Stimulated activated CD4-positive, alpha-beta T cell treated with anti-CD3 and anti-CD28 coated beads, Interleukin-15, amount 100 ng/mL, for 48 hours (primary cell): Measurements from ENCODE around the gene HEBP2.
"Not testable (repeated sequence)": the region's sequence is repeated elsewhere in the genome, so short reads cannot be mapped to it uniquely, and the experiment has no call there.

Experiments used
- DNase-seq, 2 donors: peaks; one replicate each; pipeline ENCODE4 v3.0.0-alpha.2; 2020; ENCODE audit warnings: low read depth in 2 of 2

The HEBP2 gene, protein sequence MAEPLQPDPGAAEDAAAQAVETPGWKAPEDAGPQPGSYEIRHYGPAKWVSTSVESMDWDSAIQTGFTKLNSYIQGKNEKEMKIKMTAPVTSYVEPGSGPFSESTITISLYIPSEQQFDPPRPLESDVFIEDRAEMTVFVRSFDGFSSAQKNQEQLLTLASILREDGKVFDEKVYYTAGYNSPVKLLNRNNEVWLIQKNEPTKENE

GRCh38 chr6:138403801-138404665 is at the start of gene HEBP2:
HEBP2 (plus strand) TSS chr6:138404223; CDS start chr6:138404496, 273 bp downstream.
- peak; percentile 79 to 83 for DNase-seq

GRCh38 chr6:138357928-138358327 is 46.1 kb upstream of the HEBP2 start:
- DNase-seq, result no peak

- DNase-seq, result not testable (repeated sequence)
Measured at GRCh38 chr6:138368684-138369083, 35.3 kb upstream of the HEBP2 start.

- DNase-seq, result no peak
Measured at GRCh38 chr6:138370631-138371451, 33.2 kb upstream of the HEBP2 start.

DNA sequence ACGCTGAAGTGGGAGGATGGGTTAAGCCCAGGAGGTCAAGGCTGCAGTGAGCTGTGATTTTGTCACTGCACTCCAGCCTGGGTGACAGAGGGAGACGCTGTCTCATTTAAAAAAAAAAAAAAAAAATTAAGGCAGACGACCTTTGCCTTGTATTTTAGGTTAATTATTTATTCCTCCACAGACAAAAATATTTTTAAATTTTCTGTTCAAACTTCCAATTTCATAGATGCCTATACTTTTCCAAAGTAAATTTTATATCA is 32.6 kb upstream of the HEBP2 start:
- no peak for DNase-seq

- DNase-seq, result no peak
Measured at GRCh38 chr6:138371720-138372119, 32.3 kb upstream of the HEBP2 start.

DNA sequence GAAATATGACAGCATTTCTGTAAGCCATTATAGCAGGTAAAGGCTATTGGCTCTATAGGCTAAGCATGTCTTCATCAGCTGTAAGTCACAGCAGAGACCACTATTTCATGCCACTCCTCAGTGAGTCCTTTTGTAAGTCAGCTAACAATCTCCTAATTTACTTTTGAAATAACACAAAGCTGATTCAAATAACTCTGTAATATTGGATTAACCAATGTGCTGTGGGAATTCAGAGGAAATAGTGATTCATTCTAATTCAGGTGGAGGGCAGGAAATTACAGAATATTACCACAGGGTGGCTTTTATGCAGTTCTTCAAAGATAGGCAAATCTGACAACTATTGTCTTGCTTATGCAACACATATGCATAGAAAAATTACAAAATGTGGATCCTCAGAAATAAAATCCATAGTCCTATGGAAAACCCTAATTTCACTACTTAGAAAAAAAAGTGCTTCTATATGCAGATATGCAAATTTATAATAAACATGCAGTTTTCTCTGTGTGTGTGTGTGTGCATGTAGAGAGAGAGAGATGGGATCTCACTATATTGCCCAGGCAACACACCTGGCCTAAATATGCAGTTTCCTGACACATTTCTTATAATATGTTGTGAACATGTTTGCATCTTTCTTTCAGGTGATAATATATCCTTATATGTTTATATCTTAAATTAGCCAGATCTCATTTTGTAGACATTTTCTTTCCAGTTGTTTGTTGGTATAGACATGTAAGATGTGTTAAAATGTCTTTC is 31.1 kb upstream of the HEBP2 start:
- no peak for DNase-seq

- DNase-seq, result no peak
Measured at GRCh38 chr6:138374230-138374629, 29.8 kb upstream of the HEBP2 start.

DNA sequence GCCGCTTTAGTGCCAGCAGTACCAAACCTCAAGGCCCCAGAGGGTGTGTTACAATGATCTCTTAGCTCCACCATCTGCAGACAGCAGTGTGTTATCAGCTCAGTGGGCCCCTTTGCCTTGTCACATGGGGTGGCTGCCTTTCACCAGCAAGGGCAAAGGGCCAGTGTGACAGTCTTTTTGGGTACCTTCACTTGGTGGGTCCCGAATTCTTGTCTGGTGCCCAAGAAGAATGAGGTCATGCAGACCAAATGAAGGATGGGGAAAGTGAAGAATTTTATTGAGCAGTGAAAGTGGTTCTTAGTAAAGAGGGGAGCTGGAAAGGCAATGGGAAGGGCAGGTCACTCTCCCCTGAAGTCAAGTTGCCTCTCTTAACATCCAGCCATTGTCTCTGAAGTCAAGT is 29.2 kb upstream of the HEBP2 start:
- DNase-seq, result no peak

GRCh38 chr6:138377042-138377441 is 27.0 kb upstream of the HEBP2 start:
- no peak for DNase-seq

DNA sequence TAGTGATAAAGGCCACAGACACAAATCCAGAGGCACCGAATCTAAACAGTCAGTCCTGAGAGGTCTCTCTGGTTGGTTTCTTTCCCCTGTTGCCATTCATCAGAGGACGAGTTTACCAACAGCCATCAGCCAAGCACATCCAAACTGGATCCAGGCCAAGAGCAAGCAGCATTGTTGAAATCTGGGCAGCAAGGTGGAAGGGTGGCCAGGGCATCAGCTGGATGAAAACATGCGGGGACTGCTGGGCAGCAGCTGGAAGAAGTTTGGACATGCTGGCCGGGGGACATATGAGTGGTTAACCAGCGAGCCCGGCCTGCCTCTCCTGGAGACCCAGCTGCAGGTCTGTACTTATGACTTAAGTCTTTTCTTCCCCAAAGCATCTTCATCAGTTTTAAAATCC is 26.2 kb upstream of the HEBP2 start, which contains the start of gene SMIM28:
Gene SMIM28, plus strand, starts transcription at position 62 of the 400 bp plus-strand sequence. Its CDS starts 168 bp downstream, at position 230.
- no peak for DNase-seq

DNA sequence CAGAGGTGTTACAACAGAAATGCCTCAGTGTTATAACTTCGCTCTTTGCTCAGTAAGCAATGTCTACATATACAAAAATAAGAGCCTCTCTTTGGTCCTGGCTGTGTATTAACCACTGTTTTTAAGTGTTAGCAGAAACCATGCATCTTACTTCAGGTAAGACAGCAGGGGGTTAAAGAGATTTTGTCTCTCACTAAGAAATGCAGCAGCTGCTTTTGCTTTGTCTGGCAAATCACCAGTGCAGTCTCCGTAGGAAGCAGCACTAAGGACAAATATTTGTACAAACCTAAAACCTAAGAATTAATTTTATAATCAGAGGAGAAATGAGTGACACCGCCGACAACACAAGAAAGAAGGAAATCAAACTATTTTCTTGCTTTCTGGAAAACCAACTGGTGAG is 25.6 kb upstream of the HEBP2 start:
- no peak for DNase-seq

GRCh38 chr6:138382498-138383265 is 21.3 kb upstream of the HEBP2 start:
- DNase-seq, result no peak

- DNase-seq, result no peak
Measured at GRCh38 chr6:138383776-138384175, 20.2 kb upstream of the HEBP2 start.

GRCh38 chr6:138386897-138387296 is 17.1 kb upstream of the HEBP2 start:
- no peak for DNase-seq

- no peak for DNase-seq
Measured at GRCh38 chr6:138387577-138388368, 16.2 kb upstream of the HEBP2 start.

- DNase-seq, result no peak
Measured at GRCh38 chr6:138389551-138389950, 14.5 kb upstream of the HEBP2 start.

DNA sequence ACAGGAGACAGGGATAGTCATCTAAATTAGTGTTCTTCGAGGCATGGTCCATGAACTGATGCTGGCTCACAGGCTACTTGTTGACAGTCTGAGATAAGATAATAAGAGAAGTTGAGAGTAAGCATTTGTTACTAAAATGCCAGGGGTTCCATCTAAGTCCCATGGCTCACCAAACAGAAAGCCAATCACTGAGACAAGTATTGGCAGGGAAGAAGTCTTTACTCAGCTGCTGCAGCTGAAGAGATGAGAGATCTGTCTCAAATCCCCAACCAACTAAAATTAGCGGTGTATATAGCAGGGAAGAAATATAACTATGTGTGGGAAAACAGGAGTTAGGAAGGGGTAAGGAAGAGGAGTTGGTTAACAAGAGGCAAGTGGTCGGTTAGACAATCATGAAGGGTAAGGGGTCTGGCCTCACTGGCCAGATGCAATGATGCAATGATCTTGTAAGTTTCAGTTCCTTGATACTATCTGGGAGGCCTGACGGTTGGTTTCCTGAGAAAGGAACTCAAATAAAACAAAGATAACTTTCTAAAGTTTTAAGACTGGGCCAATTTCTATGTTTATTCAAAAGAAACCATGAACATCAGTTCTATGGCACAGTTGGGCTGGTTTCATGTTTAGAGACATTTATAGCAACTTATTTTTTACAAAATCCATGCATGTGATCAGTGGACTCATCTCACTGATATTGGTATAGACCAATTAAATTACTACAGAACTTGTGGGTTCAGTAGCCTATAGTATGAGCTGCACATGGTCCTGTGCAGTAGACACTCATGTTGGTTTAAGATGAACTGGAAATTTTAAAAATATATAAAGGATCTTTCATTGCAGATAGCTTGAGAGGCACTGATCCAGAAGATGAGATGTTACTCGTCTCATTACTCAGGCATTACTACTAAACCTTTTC is 9.9 kb upstream of the HEBP2 start:
- DNase-seq, result no peak

DNA sequence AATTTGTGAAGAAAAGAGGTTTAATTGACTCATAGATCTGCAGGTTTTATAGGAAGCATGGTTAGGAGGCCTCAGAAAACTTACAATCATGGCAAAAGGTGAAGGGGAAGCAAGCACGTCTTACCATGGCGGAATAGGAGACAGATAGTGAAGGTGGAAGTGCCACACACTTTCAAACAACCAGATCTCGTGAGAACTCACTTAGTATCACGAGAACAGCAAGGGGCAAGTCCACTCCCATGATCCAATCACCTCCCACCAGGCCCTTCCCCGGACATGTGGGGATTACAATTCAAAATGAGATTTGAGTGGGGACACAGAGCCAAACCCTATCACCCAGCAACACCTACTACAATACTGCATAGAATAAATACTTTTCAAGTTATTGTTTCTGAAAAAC is 7.3 kb upstream of the HEBP2 start:
- no peak for DNase-seq
